HUDEP-2 (cell line): ENCODE data around the gene TMEM38B.

Experiments used
- DNase-seq, 76 experiments: peaks; one replicate each; lab custom pipeline; 2025; ENCODE audit not compliant: unreplicated experiment in 76 of 76; lab: John Stamatoyannopoulos, UW

TMEM38B gene

DNA sequence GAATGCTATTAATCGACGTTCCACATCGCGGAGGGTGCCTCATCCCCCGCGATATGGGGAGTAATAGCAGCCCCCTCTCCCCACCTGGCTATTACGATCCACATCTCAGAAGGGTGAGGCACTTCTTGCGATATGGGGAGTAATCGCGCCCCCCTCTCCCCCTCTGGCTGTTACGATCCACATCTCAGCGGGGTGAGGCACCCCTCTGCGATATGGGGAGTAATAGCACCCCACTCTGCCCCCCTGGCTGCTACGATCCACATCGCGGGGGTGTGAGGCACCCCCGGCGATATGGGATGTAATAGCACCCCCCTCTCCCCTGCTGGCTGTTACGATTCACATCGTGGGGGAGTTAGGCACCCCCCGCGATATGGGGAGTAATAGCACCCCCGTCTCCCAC lies 128.5 kb downstream of the TMEM38B start:
- no peak for DNase-seq
